Stimulated activated CD8-positive, alpha-beta memory T cell treated with anti-CD3 and anti-CD28 coated beads, Interleukin-4, amount 100 ng/mL, for 24 hours (primary cell): Measurements from ENCODE around the gene GARNL3.

Experiments
- DNase-seq: peaks from one replicate; pipeline ENCODE4 v3.0.0-alpha.2; 2020; ENCODE audit warnings: low read depth

GARNL3 gene

GRCh38 chr9:127279717-127280285 lies 15.2 kb downstream of the GARNL3 start:
- DNase-seq: no peak

- DNase-seq: no peak
These were observed 16.5 kb downstream of the GARNL3 start for GRCh38 chr9:127280880-127281660.

GRCh38 chr9:127281891-127282290 lies 17.3 kb downstream of the GARNL3 start:
- no peak for DNase-seq

GRCh38 chr9:127282611-127283010 lies 18.0 kb downstream of the GARNL3 start:
- DNase-seq: no peak

- DNase-seq: no peak
These were observed 18.6 kb downstream of the GARNL3 start for GRCh38 chr9:127283135-127283534.

- no peak for DNase-seq
These were observed 19.4 kb downstream of the GARNL3 start for GRCh38 chr9:127283917-127284497.

- no peak for DNase-seq
These were observed 21.4 kb downstream of the GARNL3 start for GRCh38 chr9:127285965-127286364.

GRCh38 chr9:127290561-127291065 lies 26.0 kb downstream of the GARNL3 start:
- no peak for DNase-seq

- no peak for DNase-seq
These were observed 26.7 kb downstream of the GARNL3 start for GRCh38 chr9:127291246-127291778.

- no peak for DNase-seq
These were observed 27.8 kb downstream of the GARNL3 start for GRCh38 chr9:127292415-127292814.

GRCh38 chr9:127293328-127293727 lies 28.8 kb downstream of the GARNL3 start:
- DNase-seq: no peak

- DNase-seq: no peak
These were observed 29.2 kb downstream of the GARNL3 start for GRCh38 chr9:127293767-127294166.

GRCh38 chr9:127295005-127295404 lies 30.4 kb downstream of the GARNL3 start:
- no peak for DNase-seq

GRCh38 chr9:127300886-127301447 lies 36.4 kb downstream of the GARNL3 start:
- no peak for DNase-seq

GRCh38 chr9:127303830-127304229 lies 39.3 kb downstream of the GARNL3 start:
- DNase-seq: no peak

- no peak for DNase-seq
These were observed 40.7 kb downstream of the GARNL3 start for GRCh38 chr9:127305206-127305837.

GRCh38 chr9:127305838-127306226 lies 41.3 kb downstream of the GARNL3 start:
- DNase-seq: no peak

GRCh38 chr9:127307802-127308201 lies 43.2 kb downstream of the GARNL3 start:
- no peak for DNase-seq

GRCh38 chr9:127308652-127309434 lies 44.3 kb downstream of the GARNL3 start:
- DNase-seq: no peak

- no peak for DNase-seq
These were observed 45.1 kb downstream of the GARNL3 start for GRCh38 chr9:127309715-127310114.

- DNase-seq: peak; percentile 1
These were observed 46.7 kb downstream of the GARNL3 start for GRCh38 chr9:127311239-127311741.
